ENCODE results near the gene SLC25A53. TPM values are rescaled to one million over a fixed set of nuclear protein-coding genes. Genes with fewer than 3 reads are reported as not detected.

The SLC25A53 gene
- total RNA-seq, 4 donors from 2014 or later = 10.6 to 24.5 (median 17.3) TPM

DNA sequence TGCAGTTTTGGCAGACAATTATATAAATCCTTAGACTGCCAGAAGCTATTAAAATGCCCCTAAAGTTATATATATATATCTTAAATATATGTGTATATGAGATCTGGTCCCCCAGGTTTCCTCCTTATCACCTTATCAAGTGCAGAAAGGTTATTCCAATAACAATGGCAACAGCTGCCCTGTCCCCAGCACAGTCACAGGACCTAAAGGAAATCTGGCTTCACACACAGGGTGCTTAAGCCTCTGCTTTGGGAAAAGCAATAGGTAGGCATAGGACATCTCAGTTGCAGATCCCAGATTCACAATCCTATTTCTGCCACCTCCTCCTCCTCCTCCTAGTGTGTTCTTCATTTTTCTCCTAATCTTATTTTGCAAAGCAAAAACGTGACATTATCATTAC lies 5.8 kb downstream of the SLC25A53 start:
- TF ChIP-seq, protein P1, sequence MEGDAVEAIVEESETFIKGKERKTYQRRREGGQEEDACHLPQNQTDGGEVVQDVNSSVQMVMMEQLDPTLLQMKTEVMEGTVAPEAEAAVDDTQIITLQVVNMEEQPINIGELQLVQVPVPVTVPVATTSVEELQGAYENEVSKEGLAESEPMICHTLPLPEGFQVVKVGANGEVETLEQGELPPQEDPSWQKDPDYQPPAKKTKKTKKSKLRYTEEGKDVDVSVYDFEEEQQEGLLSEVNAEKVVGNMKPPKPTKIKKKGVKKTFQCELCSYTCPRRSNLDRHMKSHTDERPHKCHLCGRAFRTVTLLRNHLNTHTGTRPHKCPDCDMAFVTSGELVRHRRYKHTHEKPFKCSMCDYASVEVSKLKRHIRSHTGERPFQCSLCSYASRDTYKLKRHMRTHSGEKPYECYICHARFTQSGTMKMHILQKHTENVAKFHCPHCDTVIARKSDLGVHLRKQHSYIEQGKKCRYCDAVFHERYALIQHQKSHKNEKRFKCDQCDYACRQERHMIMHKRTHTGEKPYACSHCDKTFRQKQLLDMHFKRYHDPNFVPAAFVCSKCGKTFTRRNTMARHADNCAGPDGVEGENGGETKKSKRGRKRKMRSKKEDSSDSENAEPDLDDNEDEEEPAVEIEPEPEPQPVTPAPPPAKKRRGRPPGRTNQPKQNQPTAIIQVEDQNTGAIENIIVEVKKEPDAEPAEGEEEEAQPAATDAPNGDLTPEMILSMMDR (IDR thresholded peaks at IDR 0.05; ENCODE audit: low read depth) = no peak

DNA sequence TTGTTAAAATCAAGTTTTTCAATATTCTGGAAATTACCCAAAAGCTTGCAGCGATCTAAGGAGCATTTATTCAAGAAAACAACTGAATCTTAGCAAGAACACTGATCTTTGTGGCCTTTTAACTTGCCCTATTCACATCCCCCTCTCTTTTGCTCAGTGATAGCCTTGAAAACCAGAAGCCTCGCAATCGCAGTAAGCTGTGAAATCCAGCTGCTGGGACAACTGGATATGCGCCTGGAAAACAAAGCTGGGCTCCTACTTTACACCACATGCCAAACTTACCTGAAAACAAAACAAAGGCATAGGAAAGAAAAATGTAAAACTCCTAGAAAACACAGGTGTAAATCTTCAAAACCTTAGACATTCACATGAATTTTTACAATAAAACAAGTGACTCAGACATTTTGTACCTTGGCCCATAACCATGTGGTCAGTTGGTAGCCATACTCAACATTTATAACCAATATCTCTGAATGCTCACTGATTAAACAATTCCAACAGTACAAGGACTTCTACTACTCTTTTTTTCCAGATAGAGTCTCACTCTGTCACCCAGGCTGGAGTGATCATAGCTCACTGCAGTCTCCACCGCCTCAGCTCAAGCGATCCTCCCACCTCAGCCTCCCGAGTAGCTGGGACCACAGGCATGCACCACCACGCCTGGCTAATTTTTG lies 15.6 kb downstream of the SLC25A53 start:
- TF ChIP-seq, protein P1 (IDR thresholded peaks at IDR 0.05; ENCODE audit: low read depth) = no peak

DNA sequence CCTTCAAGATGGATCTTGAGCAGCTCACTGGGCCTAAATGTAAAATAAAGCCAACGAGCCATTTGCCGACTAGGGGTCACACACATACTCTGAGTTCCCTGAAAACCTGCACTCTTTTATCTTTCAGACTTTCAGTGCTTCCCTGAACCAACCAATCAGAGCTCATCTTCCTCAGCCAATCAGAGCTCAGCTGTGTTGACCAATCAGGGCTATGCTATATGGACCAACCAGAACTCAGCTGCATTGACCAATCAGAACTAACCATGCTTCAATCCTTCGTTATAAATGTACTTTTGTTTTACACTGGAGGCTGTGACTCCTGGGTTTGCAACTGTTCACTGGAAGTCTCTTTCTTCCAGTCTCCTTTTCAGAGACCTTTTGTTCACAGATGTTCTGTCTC lies 19.3 kb downstream of the SLC25A53 start:
- TF ChIP-seq, protein P1 (IDR thresholded peaks at IDR 0.05; ENCODE audit: low read depth) = no peak

DNA sequence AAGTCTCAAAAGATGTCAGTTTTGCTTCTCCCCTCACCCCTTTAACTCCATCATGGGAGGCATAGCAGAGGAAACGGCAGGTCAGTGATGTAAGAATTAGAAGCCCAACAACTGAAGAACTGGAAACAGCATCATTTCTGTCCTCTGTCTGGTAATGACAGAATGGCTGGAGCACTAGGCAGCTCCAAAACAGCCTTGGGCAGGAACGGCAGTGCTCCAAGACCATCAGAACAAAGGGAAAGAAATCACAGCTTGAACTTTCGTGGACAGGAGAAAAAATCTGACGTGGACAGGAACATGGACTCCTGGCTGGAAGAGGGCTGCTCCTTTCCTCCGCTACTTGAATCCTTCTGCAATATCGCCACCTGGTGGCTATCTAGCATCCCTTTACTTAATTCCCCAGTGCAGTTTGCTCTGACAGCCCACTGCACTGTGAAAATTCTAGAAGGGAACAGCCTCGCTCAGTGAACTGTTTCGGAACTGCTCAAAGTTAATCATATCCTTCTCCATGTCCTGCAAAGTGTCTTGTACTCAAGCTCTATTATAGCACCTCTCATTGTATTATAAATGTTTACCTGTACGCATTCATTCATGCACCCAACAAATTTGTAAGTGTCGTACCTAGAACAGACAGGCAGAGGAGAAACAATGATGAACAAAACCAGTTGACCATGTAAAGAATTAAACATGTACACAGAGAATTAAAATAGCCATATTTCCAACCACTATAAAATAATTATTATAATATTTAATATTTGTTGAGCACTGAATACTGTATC lies 20.4 kb downstream of the SLC25A53 start:
- TF ChIP-seq, protein P1 (IDR thresholded peaks at IDR 0.05; ENCODE audit: low read depth) = no peak

DNA sequence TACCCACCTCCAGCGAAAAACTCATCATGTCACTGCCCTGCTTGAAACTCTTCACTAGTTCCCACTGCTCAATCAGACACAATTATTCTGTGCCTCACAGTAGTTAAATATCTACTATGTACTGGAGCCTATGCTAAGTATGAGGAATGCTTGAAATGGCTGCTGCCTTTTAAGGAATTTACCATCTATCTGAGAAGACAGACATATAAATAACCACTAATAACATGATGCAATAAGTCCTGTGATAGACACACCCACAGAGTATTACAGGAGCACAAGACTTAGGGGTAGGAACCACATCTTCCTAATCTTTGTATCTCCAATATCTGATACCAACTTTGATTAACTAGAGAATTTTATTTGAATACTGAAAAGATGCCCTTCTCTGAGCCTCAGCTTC lies 21.1 kb downstream of the SLC25A53 start:
- TF ChIP-seq, protein P1 (IDR thresholded peaks at IDR 0.05; ENCODE audit: low read depth) = no peak

DNA sequence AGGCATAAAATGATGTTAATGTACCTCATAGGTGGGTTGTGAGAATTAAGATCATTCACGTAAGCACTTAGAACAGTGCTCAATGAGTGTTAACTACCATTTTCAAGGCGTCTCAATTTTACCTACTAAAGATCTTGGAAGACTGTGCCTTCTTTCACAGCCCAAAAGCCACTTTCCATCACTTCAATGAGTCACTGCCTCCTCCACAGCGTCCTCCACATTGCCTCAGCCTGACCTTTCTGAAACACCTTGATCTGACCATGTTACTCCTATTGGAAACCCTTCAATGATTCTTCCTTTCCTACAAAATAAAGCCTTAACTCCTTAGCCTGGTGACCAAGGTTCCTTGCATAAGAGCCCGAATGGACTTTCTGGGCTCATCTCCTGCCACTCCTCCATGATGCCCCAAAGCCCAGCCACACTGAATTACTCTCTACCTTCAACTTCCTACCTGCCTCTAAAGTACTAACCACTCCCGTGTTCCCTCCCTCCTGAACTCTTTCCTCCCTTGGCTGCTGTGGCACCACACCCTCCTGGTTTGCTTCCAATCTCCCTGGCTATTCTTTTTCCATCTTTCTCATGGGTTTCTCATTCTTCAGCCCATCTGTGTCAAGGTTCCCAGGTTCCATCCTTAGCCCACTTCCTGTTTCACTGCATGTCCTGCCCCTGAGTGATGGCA lies 22.1 kb downstream of the SLC25A53 start:
- TF ChIP-seq, protein P1 (IDR thresholded peaks at IDR 0.05; ENCODE audit: low read depth) = no peak

DNA sequence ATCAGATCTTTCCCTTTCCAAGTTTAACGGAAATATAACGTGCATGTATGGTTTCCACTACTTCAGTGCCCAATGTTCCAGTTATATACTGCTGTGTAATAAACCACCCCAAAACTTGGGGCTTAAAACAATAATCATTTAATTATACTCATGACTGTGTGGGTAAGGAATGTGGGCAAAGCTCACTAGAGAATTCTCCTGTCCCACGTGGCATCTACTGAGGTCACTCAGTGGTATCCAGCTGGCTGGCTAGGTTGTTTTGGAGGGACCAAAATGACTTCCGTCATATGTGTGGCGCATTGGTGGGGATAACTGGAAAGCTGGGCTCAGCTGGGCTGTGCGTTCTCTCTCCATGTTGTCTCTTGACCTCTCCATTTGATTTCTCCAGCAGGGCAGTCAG lies 26.0 kb downstream of the SLC25A53 start:
- TF ChIP-seq, protein P1 (IDR thresholded peaks at IDR 0.05; ENCODE audit: low read depth) = no peak

All from subcutaneous adipose tissue (tissue), 4 donors.